D721Med (cell line): ENCODE measurements around the gene CACNB3.
A peak's percentile ranks its signal among the peaks of the same experiment; 100 is the strongest.

Experiments
- DNase-seq: peaks from one replicate; pipeline ENCODE4 v3.0.0; 2011; ENCODE audit warnings: low spot score; ENCODE audit not compliant: insufficient read length
- FAIRE-seq: peaks from 2 replicates; lab custom pipeline; 2011; peaks lifted over from hg19 to GRCh38; lab: Jason Lieb, UNC
- TF ChIP-seq, protein P1 (sequence below): IDR thresholded peaks from 2 replicates; pipeline ENCODE4 v1.5.1; 2012; ENCODE audit warnings: mild to moderate bottlenecking, control low read depth; ENCODE audit not compliant: insufficient read depth; ENCODE audit errors: missing control alignments

The CACNB3 gene

DNA sequence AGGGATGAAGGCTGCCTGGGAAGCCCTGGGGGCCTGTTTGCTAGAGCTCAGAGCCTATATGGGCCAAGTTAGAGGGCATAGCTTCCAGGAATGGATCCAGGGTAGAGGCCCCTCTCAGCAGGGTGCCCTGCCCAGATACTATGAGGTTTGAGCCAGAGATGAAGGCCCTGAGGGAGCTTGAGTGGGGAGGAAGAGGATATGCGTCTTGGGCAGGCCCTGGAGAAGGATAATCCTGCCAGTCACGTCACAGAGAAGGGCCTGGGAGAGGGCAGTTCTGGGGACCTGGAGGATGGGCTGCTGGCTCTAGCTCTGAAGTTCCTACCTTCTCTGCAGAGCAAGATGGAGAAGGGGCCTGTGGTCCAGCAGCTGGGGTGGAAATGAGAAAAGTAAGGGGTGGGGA, 5.9 kb upstream of the CACNB3 start:
- FAIRE-seq = no peak
- no peak for DNase-seq
- TF ChIP-seq, protein P1, sequence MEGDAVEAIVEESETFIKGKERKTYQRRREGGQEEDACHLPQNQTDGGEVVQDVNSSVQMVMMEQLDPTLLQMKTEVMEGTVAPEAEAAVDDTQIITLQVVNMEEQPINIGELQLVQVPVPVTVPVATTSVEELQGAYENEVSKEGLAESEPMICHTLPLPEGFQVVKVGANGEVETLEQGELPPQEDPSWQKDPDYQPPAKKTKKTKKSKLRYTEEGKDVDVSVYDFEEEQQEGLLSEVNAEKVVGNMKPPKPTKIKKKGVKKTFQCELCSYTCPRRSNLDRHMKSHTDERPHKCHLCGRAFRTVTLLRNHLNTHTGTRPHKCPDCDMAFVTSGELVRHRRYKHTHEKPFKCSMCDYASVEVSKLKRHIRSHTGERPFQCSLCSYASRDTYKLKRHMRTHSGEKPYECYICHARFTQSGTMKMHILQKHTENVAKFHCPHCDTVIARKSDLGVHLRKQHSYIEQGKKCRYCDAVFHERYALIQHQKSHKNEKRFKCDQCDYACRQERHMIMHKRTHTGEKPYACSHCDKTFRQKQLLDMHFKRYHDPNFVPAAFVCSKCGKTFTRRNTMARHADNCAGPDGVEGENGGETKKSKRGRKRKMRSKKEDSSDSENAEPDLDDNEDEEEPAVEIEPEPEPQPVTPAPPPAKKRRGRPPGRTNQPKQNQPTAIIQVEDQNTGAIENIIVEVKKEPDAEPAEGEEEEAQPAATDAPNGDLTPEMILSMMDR = no peak

DNA sequence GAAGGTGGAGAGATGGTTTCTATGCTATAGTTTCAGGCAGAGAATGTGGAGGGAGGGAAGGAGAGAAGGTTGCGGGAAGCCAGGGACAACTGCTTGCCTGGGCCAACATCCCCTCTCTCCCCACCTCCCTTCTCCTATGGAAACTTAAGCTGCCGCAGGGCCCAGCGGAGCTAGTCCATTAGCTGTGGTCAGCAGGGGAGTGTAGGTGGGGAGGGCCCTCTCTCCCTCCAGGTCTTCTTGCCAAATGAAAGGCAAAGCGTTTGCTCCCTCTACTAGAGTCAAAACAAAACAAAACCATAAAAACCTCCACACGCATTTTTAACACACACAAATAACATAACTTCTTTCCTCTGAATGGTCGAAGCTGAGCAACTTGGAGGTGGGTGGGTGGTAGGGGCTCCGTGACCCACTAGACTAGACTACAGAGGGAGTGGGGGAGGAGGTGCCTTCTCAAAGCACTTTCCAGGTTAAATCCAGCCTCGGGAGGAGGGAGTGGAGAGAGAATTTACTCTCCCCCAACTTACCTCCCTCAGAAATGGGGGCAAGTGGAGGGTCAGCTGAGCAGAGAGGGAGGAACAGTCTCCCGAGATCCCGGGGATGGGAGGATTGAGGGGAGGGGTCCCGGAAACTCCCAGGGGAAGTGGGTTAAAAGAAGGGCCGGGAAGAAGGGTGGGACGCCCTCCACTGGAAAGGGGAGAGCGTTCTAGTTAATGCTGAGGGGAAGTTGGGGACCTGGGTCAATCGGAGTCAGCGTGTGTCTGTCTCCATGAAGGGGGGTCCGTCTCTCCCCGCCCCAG, 4.6 kb upstream of the CACNB3 start:
- TF ChIP-seq, protein P1 = no peak
- FAIRE-seq (no peak), DNase-seq (no peak)

DNA sequence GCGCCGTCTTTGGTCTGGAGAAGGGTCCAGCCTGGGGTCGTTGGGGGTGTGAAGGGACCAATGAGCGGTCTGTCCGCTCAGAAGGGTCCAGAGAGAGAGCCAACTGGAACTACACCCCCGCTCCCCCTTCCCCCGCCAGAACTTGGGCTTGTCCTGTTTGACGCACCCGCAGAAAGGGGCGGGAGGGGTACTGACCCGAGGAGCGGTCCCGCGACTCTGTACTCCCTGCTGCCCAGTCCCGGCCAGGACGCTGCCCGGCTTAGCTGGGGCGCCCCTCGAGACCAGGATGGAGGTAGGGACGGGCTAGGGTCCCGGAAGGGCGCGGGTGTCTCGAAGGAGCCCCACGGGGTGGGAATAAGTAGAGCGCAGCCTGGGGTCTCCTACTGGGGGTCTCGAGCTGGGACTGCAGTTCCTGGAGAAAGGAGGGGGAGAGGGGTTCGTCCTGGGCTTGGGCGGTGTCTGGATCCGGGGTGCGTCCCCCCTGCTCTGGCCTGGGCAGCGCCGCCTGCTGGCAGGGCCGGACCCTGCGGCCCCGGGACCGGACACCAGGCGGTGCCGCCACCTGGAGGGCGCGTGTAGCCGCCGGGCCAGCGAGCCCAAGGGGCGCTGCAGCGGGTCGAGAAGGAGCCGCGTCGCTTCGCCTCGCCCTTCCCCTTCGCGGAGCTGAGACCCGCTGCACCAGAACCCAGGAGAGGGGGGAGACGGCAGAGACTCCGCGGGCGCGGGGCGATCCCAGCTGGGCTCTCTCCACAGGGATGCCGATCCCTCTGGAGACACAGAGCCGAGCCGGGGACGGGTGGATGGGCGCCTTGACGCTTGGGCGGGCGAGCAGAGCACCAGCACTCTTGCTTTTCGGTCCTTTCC, 3.8 kb upstream of the CACNB3 start:
- TF ChIP-seq, protein P1 = peak; percentile 88
- DNase-seq = peak; percentile 77
- FAIRE-seq = no peak

DNA sequence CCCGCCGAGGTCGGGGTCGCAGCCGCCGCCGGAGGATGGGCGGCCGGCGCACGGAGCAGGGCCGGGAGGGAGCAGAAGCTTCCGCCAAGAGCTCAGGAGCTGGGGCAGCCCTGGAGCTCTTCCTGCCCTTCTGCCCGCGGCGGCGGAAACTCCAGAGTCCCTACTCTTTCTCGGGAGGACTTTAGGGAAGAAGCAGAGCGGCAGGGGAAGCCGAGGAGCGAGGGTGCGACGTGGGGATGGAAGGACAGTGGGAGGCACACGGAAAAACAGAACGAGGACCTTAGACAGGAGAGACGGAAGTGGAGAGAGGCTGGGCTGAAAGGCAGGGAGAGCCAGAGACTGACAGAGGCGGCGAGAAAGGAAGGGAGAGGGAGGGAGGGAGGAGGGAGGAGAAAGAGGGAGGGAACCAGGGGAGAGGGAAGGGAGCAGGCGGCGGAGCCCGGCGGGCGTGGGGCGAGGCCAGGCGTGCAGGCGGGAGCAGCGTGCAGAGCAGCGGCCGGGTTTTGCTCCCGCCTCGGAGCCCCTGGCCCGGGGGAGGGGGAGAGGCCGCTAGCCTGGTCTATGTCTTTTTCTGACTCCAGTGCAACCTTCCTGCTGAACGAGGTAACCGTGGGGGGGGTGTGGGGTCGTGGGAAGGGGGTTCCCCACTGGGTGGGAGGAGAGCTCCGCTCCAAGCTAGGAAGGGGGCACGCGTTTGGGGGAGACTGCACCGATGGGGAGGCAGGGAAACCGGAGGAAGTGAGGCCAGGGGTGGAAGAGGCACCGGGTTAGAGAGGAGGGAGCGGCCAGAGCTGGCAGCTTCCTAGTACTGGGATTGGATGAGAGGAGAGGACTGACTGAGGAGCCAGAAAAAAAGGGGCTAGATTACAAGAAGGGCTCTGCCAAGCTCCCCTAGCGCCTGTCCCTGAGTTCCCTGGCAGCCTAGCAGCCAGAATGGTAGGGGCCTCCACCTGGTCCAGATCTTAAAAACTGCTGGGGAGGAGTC, 2.9 kb upstream of the CACNB3 start:
- no peak for FAIRE-seq
- DNase-seq = peak; percentile 55

DNA sequence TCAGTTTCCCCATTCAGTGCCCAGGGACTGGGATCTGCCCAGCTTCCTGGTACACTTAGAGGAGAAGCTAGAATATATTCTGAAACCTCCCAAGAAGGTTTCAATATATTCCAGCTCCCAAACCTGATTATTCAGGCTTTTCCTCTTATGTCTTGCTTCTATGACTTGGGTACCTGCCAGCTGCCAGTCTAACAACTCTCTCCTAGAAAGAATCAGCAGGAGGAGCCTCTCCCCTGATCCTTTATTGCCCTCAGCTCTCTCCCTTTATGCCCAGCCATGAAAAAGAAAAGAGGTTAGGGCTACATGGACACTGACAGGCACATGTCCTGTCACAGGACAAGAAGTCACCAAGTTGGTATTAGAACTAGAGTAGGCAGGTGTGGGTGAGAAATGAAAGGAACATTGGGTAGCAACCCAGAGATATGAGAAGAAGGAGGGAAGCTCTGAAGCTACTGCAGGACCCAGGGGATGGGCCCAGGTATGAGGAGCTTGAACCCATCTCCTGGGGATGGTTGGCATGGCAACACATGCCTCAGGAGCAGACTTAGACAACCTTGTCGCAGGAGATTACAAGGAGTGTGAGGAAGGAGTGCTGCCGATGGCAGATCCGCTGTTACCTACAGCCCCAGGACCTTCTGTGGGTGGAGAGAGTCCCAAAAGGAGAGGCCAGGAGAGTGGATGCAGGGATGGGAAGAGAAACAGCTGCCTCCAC, 2.0 kb upstream of the CACNB3 start:
- no peak for DNase-seq
- no peak for FAIRE-seq
- TF ChIP-seq, protein P1 = no peak

More for the DNA sequence above, 2.9 kb upstream of the CACNB3 start:
- TF ChIP-seq, protein P1 = no peak

DNA sequence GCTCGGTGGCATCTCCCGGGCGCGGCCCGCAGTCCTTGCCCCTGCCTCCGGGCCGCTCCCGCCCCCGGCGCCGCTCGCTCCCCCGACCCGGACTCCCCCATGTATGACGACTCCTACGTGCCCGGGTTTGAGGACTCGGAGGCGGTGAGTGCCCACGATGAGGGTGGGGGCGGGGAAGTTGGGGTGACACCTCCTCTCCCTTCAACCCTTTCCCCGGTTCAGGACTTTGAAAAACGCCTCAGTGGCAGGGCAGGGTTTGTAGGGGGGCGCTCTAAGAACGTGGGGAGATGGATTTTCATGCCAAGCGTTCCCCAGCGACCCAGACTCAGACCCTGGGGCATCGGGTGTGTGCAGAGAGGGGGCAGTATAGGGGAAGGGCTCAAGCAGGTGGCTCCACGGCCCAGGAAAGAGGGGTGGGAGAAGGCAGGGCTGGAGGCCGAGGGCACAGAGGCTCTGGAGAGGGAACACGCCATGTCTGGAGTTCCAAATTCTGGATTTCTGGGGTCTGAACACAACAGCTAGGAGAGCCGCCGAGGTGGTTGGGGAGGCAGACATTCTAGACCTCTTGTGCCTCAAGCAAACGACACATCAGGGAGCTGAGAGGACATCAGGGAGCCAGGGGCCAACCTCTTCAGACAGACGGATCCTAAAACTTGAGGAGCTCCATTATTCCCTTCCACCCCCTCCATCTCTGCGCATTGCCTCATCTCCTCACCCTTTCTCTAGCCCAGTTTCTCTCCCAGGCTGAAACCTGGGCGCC, 715 bp downstream of the CACNB3 start:
- no peak for FAIRE-seq
- DNase-seq = no peak
- TF ChIP-seq, protein P1 = peak; percentile 62
